A549 treated with CpdA at 1 μM for 4 hours (cell line): ENCODE measurements around the gene HDLBP. TPM values are rescaled to one million over a fixed set of nuclear protein-coding genes. Genes with fewer than 3 reads are reported as not detected.

Experiments
- total RNA-seq: library from RNA; stranded (reverse); fragments of 200-300 nt; extraction: Qiagen RNA extraction; gene quantifications from 5 replicates; pipeline ENCODE4 v1.2.3, GENCODE V29; 2022; ENCODE audit warnings: low read depth

Gene HDLBP
- 260 to 289 TPM (median 272 TPM) in 5 replicates for total RNA-seq

GRCh38 chr2:241315093-241315878 lies at the start of gene HDLBP:
Gene HDLBP, minus strand, starts transcription at chr2:241315672. Its CDS starts 48,803 bp downstream, at chr2:241266869.

GRCh38 chr2:241355983-241356870 lies 40.8 kb upstream of the HDLBP start, which contains the start of gene FARP2:
Gene FARP2, plus strand, starts transcription at chr2:241356285. Its CDS starts 16,823 bp downstream, at chr2:241373108.

GRCh38 chr2:241315879-241316631 lies 583 bp upstream of the HDLBP start, which contains the start of gene SEPTIN2:
Gene SEPTIN2, plus strand, starts transcription at chr2:241315925. Its CDS starts 8,308 bp downstream, at chr2:241324233.

GRCh38 chr2:241188361-241189092 lies 126.9 kb downstream of the HDLBP start, which contains the start of gene ANO7:
Gene ANO7, plus strand, starts transcription at chr2:241188677. Its CDS starts 1,387 bp downstream, at chr2:241190064.

Other genes with a start within 250 kb of the HDLBP start
- gene MTERF4, start 213.4 kb downstream of the HDLBP start, total RNA-seq: 25.1 to 33.1 TPM (median 26.4 TPM) in 5 replicates
- gene PASK, start 166.2 kb downstream of the HDLBP start, total RNA-seq: 8.0 to 9.9 TPM (median 9.2 TPM) in 5 replicates
- 58.3 to 73.5 TPM (median 61.4 TPM) in 5 replicates for gene PPP1R7, start 165.2 kb downstream of the HDLBP start, total RNA-seq
- gene ANO7, start 127.0 kb downstream of the HDLBP start, total RNA-seq: 1.4 to 2.5 TPM (median 2.1 TPM) in 5 replicates
- 247 to 307 TPM (median 275 TPM) in 5 replicates for gene SEPTIN2, start 253 bp upstream of the HDLBP start, total RNA-seq
- 20.5 to 28.4 TPM (median 25.3 TPM) in 5 replicates for gene FARP2, start 40.6 kb upstream of the HDLBP start, total RNA-seq
- gene STK25, start 192.9 kb upstream of the HDLBP start, total RNA-seq: 90.8 to 115 TPM (median 105 TPM) in 5 replicates
- gene BOK, start 243.1 kb upstream of the HDLBP start, total RNA-seq: 21.8 to 34.1 TPM (median 29.4 TPM) in 5 replicates